DOHH2 (cell line): Measurements from ENCODE around the gene MS4A10.

Source experiments
- H3F3A ChIP-seq: fragments of 200-600 bp; sonication (generic), shearing (Covaris generic); 2 replicates; pipeline ENCODE4 v1.6.0; 2016; ENCODE audit warnings: antibody characterized with exemption, mild to moderate bottlenecking; ENCODE audit not compliant: control insufficient read depth, insufficient read depth
- H3K27ac ChIP-seq: fragments of 200-600 bp; sonication (generic); 2 replicates; pipeline ENCODE4 v1.5.1; 2014; ENCODE audit warnings: low read depth, mild to moderate bottlenecking, low read length, moderate library complexity
- H3K27me3 ChIP-seq: fragments of 200-600 bp; sonication (generic); 2 replicates; pipeline ENCODE4 v1.6.1; 2014; ENCODE audit warnings: mild to moderate bottlenecking, low read length, mixed read lengths; ENCODE audit not compliant: control insufficient read depth
- H3K36me3 ChIP-seq: fragments of 200-600 bp; sonication (generic); 2 replicates; pipeline ENCODE4 v1.6.1; 2014; ENCODE audit warnings: mild to moderate bottlenecking, low read length, moderate library complexity, mixed read lengths; ENCODE audit not compliant: control insufficient read depth
- H3K4me1 ChIP-seq: fragments of 200-600 bp; sonication (generic); 2 replicates; pipeline ENCODE4 v1.6.1; 2014; ENCODE audit warnings: mild to moderate bottlenecking, low read length, mixed read lengths; ENCODE audit not compliant: control insufficient read depth
- H3K4me2 ChIP-seq: fragments of 200-600 bp; sonication (generic); 2 replicates; pipeline ENCODE4 v1.6.0; 2014; ENCODE audit warnings: mild to moderate bottlenecking, low read length, moderate library complexity
- H3K4me3 ChIP-seq: fragments of 200-600 bp; sonication (generic); 2 replicates; pipeline ENCODE4 v1.5.1; 2014; ENCODE audit warnings: mild to moderate bottlenecking, low read length, mixed read lengths
- H3K79me2 ChIP-seq: fragments of 200-600 bp; sonication (generic); 2 replicates; pipeline ENCODE4 v1.6.1; 2014; ENCODE audit warnings: mild to moderate bottlenecking, low read length, mixed read lengths; ENCODE audit not compliant: control insufficient read depth
- H3K9me2 ChIP-seq: fragments of 200-600 bp; sonication (generic); replicated peaks from 2 replicates; pipeline ENCODE4 v1.6.1; 2014; ENCODE audit warnings: mild to moderate bottlenecking, low read length, mixed read lengths; ENCODE audit not compliant: control insufficient read depth
- H3K9me3 ChIP-seq: fragments of 200-600 bp; sonication (generic); 2 replicates; pipeline ENCODE4 v1.6.1; 2014; ENCODE audit warnings: antibody characterized with exemption, low read length, mixed read lengths; ENCODE audit not compliant: control insufficient read depth, insufficient read depth
- H4K20me1 ChIP-seq: fragments of 200-600 bp; sonication (generic); 2 replicates; pipeline ENCODE4 v1.6.0; 2014; ENCODE audit warnings: low read depth, mild to moderate bottlenecking, antibody characterized with exemption, low read length, moderate library complexity; ENCODE audit not compliant: control insufficient read depth, insufficient read depth
- EZH2phosphoT487 ChIP-seq: fragments of 200-600 bp; sonication (generic); IDR thresholded peaks from 2 replicates; pipeline ENCODE4 v1.6.1; 2017; ENCODE audit warnings: borderline replicate concordance, mild to moderate bottlenecking, antibody characterized with exemption, low read length, moderate library complexity, mixed read lengths
- TF ChIP-seq, protein P1 (sequence below): fragments of 200-600 bp; sonication (generic); IDR thresholded peaks from one replicate; pipeline ENCODE4 v1.5.1; 2014; ENCODE audit warnings: antibody characterized with exemption, mild to moderate bottlenecking, low read depth, low read length; ENCODE audit not compliant: poor library complexity, severe bottlenecking

MS4A10 gene

DNA sequence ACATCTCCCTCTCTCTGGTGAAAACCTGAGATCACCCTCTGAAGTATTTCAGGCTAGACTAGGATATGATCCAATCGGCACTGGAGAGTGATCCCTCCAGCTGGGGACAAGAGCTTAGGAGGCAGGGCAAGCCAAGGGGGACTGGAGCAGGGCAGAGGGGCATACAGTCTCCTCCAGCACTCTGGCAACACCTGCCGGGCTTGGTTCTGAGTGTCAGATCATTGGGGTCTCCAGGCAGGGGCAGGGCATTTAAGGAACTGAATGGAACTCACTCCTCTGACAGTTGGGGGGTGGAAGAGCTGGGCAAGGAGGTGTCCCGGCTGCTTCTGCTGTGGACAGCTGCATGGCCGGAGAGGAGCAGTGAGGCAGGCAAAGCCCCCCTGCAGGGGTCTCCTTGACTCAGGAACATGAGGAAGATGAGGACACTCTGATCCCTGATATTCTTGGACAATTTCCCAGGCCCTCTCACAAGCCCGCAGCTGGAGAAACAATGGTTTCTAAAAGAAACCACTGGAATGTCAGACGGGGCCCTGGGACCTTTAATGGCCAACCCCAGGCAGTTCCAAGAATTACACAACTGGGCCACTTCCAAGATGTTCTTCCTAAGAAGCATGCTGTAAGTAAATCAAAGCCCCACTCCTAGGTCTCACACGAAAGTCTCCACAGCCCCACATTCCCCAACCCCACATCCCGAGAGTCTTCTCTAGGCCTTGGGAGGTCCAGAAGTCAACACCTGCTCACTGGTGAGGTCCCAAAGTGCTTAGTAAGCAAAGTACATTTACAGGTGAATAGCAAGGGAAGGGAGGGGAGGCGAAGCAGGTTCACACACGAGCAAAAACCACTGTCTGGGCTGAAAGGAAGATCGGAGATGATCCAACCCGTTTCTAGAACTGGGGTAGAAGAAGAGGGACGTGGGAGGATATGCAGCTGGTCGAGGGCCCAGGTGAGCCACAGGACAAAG, 55.6 kb downstream of the MS4A10 start:
- peaks cover 6% of the 10 kb centered on the region; the same call in 1 of the 2 replicates for H4K20me1 ChIP-seq
- no peaks in the 10 kb centered on the region for H3F3A ChIP-seq
- TF ChIP-seq EZH2phosphoT487, result no peak
- TF ChIP-seq, protein P1, sequence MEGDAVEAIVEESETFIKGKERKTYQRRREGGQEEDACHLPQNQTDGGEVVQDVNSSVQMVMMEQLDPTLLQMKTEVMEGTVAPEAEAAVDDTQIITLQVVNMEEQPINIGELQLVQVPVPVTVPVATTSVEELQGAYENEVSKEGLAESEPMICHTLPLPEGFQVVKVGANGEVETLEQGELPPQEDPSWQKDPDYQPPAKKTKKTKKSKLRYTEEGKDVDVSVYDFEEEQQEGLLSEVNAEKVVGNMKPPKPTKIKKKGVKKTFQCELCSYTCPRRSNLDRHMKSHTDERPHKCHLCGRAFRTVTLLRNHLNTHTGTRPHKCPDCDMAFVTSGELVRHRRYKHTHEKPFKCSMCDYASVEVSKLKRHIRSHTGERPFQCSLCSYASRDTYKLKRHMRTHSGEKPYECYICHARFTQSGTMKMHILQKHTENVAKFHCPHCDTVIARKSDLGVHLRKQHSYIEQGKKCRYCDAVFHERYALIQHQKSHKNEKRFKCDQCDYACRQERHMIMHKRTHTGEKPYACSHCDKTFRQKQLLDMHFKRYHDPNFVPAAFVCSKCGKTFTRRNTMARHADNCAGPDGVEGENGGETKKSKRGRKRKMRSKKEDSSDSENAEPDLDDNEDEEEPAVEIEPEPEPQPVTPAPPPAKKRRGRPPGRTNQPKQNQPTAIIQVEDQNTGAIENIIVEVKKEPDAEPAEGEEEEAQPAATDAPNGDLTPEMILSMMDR, result no peak
- H3K27ac ChIP-seq, result no peak overlapping the region
- peaks cover 44% of the 10 kb centered on the region for H3K79me2 ChIP-seq
- no peaks in the 10 kb centered on the region for H3K9me2 ChIP-seq
- H3K4me1 ChIP-seq, result peaks cover 29% of the 10 kb centered on the region
- peaks cover 30% of the 10 kb centered on the region for H3K36me3 ChIP-seq
- peak overlapping the region; percentile 87 for H3K4me2 ChIP-seq
- H3K27me3 ChIP-seq, result no peaks in the 10 kb centered on the region
- H3K9me3 ChIP-seq, result no peaks in the 10 kb centered on the region
- H3K4me3 ChIP-seq, result peak overlapping the region; percentile 84

DNA sequence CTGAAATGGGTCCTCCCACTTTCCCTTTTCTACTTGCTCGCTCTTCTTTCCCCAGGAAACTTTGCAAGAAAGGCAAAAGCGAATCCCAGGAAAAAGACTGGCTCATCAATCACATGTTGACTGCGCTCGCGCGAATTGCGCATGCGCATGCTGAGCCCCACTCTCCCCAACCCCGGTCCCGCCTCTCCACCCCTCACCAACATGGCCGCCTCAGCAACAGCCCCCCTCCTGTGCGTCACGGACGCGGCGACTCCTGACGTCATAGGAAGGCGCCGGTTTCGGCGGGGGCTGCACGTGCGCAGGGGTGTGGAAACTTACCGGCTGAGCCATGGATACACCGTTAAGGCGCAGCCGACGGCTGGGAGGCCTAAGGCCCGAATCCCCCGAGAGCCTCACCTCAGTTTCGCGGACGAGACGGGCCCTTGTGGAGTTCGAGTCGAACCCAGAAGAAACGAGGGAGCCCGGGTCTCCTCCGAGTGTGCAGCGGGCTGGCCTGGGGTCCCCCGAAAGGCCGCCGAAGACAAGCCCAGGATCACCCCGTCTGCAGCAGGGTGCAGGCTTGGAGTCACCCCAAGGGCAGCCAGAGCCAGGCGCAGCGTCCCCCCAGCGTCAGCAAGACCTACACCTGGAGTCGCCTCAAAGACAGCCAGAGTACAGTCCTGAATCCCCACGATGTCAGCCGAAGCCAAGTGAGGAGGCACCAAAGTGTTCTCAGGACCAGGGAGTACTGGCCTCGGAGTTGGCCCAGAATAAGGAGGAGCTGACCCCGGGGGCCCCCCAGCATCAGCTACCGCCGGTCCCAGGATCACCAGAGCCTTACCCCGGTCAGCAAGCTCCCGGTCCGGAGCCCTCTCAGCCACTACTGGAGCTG, 56.9 kb downstream of the MS4A10 start, which contains the start of gene CCDC86:
Gene CCDC86, plus strand, starts transcription at position 317 of the 871 bp plus-strand sequence. Its CDS starts 12 bp downstream, at position 329.
- Histone ChIP-seq H3K36me3 (peaks cover 35% of the 10 kb centered on the region), H3K9me3 (no peaks in the 10 kb centered on the region), H4K20me1 (peaks cover 6% of the 10 kb centered on the region; the same call in 1 of the 2 replicates), H3K4me3 (peak within 1 kb of the TSS; percentile 84), H3K27ac (0 out of 2 replicates have a peak within 1 kb of the TSS, but pooled peaks have one; percentile 3), H3K9me2 (no peaks in the 10 kb centered on the region), H3K79me2 (peaks cover 57% of the 10 kb centered on the region), H3K27me3 (no peaks in the 10 kb centered on the region), H3K4me2 (peak within 1 kb of the TSS; percentile 87), H3K4me1 (peaks cover 31% of the 10 kb centered on the region), H3F3A (no peaks in the 10 kb centered on the region)
- TF ChIP-seq, protein P1, result no peak
- TF ChIP-seq EZH2phosphoT487, result no peak

DNA sequence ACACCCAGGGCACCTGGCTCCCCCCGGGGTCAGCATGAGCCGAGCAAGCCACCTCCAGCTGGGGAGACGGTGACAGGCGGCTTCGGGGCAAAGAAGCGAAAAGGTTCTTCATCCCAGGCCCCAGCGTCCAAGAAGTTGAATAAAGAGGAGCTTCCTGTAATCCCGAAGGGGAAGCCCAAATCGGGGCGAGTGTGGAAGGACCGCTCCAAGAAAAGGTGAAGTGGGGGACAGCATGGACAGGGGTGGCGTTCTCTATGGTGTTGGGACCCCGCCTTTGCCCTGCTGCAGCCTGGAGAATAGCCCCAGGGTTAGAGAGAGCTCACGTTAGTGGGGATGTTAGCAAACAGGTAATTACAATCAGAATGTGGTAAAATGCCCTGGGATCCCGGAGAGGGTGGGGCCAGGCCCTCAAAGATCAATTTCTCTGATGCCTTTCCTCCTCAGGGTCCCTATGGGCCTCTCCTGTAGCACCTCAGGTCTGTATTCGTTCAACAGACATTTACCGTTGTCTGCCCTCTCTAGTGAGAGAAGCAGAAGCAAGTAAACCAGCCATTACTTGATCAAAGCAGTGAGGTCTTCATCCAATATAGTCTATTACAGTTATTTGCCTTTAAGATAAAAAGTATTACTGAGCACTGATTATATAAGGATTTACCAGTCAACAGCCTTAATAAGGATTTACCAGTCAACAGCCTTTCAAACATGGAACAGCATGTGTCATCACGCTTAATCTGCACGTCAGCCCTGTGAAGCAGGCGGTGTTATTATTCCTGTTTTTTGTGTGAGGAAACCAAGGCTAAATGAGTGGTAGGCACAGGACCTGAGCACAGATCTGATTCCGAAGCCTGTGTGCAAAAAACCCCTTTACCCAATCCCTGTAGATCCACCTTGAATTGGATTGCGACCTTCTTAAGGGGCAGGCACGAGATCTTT, 57.8 kb downstream of the MS4A10 start:
- H4K20me1 ChIP-seq, result peaks cover 6% of the 10 kb centered on the region; the same call in 1 of the 2 replicates
- peaks cover 63% of the 10 kb centered on the region for H3K79me2 ChIP-seq
- peak overlapping the region; percentile 87 for H3K4me2 ChIP-seq
- H3K4me1 ChIP-seq, result peaks cover 31% of the 10 kb centered on the region
- TF ChIP-seq, protein P1, result no peak
- TF ChIP-seq EZH2phosphoT487, result no peak
- H3K4me3 ChIP-seq, result peak overlapping the region; percentile 84
- H3K36me3 ChIP-seq, result peaks cover 43% of the 10 kb centered on the region
- 0 out of 2 replicates have a peak overlapping the region, but pooled peaks have one; percentile 3 for H3K27ac ChIP-seq
- no peaks in the 10 kb centered on the region for H3K9me2 ChIP-seq
- H3K27me3 ChIP-seq, result no peaks in the 10 kb centered on the region
- H3F3A ChIP-seq, result no peaks in the 10 kb centered on the region
- H3K9me3 ChIP-seq, result no peaks in the 10 kb centered on the region
